DMS153 (cell line): Measurements from ENCODE around the gene COL4A2.
"Not testable (repeated sequence)": the region's sequence is repeated elsewhere in the genome, so short reads cannot be mapped to it uniquely, and the experiment has no call there.

Experiments used
- DNase-seq: peaks from one replicate; lab custom pipeline; 2025; lab: John Stamatoyannopoulos, UW

Gene COL4A2

DNA sequence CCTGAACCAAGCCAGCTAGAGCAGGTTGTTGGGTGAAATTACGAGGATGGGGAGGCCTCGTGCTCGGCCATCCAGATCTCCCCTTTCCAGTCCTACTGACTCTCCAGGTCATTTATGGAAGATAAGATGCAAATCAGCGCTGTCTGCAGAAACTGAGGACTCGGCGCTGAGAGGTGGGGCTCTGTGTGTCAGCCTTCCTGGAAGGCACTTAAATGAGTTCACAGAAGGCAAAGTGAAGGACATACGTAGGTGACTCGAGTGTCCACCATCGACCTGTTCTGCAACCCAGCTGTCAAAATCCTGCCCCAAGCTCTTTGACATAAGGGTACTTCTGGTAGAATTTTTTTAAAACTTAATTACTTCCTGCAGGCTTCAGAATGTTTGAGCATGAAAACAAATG lies 168.0 kb downstream of the COL4A2 start:
- DNase-seq = no peak

- no peak for DNase-seq
Measured at GRCh38 chr13:110475550-110476219, 168.6 kb downstream of the COL4A2 start.

DNA sequence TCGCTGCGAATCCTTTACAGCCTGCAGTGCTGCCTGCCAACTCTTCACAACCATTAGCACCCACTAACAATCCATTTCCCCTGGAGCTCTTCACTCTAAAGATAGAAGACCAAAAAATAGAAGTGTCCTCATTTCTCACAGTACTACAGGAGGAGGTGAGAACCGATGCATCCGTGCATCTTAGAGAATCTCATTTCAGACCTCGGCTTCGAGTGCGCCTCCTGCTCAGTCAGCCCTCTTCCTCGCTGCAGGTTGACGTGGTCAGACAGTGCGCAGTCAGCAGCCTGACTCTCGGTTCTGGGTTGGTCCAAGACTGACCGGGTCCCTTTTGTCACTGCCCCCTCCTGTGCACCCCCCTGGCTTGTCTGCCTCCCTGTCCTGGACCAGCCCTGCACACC lies 169.1 kb downstream of the COL4A2 start:
- no peak for DNase-seq

- no peak for DNase-seq
Measured at GRCh38 chr13:110477706-110478245, 170.7 kb downstream of the COL4A2 start.

- DNase-seq = no peak
Measured at GRCh38 chr13:110478405-110479214, 171.5 kb downstream of the COL4A2 start.

DNA sequence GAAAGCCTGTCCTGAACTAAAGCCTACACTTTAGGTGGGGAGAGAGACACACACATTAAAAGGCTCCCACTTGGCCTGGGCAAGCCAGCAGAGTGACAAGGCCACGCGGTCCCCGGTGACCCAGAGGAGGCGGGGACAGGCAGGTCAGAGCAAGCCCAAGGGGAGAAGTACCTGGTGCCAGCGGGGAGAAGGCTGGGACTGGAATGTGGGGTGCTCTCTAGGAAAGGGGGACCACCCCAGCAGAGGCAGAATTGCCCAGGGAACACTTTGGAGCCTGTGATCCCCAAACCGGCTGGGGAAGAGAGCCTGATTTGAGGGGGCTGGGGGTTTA lies 172.1 kb downstream of the COL4A2 start:
- no peak for DNase-seq

GRCh38 chr13:110479648-110480047 lies 172.6 kb downstream of the COL4A2 start:
- DNase-seq = no peak

DNA sequence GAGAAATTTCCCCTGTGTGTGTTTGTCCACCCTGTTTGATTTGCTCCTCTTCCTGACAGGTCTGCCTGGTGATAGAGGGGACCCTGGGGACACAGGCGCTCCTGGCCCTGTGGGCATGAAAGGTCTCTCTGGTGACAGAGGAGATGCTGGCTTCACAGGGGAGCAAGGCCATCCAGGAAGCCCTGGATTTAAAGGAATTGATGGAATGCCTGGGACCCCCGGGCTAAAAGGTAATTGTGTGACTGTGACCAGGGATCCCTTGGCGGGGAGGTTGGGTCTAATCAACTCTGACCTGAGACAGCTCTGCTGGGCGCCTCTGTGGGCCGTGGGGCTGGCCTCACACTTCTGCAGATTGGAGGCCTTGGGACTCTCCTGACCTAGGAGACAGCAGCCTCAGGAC lies 173.1 kb downstream of the COL4A2 start:
- no peak for DNase-seq

DNA sequence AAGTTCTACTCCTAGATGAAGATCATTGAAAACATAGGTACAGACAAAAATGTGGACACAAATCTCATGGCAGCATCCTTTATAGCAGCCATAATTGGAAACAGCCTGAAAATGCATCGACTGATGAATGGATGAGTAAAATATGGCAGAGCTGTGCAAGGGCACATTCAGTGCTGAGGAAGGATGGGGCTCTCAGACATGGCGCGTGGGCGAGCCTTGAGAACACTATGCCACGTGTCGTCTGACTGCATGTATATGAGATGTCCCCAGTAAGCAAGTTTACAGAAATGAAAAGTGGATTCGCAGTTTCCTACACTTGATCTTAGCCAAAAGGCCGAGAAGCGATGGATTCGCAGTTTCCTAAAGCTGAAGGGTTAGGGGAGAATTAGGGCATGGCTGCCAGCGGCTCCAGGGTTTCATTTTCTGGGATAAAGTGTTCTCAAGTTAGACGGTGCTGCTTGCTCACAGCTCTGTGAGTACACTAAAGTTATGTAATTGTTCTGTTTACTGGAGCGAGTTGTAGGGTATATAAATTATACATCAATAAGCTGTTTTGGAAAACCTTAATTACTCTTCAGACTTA lies 176.4 kb downstream of the COL4A2 start:
- no peak for DNase-seq

DNA sequence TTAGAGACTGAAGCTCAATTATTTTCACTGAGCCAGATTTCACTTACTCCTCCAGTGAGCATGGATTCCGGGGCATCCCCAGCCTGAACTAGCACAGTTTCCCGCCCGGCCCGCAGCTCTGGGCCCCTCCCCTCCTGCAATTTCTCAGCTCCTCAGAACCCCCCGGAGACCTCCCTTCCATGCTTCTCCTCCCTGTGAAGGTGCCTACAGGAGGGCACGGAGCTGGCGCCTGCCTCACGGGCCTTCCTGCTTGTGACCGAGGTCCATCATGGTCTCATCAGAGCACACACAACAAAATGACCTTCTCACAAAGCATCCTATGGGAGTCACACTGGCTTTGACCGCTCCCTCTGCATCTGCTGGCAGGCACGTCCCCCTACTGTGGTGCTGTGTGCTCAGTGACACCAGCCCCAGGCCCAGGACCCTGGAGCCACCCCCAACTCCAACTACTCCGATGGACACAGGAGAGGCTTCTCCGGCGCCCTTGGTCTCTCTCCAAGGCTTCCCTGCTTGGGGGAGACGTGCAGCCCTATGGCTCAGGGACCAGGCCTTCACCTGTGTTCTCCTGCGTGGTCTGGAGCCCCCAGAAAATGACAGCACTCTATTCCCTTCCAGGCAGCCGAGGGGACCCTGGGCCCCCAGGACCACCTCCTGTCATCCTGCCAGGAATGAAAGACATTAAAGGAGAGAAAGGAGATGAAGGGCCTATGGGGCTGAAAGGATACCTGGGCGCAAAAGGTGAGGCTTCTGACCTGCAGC lies 177.4 kb downstream of the COL4A2 start:
- no peak for DNase-seq

GRCh38 chr13:110485604-110486003 lies 178.5 kb downstream of the COL4A2 start:
- DNase-seq = no peak

- DNase-seq = no peak
Measured at GRCh38 chr13:110486061-110486715, 179.1 kb downstream of the COL4A2 start.

DNA sequence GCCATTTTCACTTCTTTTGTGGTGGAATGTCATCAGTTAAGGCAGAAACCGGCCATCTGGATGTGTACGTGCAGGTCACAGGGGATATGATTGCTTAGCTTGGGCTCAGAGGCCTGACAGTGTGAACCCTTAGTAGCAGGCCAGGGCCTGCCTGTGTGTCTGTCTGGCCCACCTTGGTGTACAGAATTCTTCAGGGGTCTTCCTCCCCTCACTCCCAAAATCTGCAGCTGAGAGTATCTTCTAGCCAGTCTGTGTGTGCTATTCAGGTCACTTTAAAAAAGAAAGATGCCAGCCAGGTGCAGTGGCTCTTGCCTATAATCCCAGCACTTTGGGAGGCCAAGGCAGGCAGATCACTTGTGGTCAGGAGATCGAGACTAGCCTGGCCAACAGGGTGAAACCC lies 179.8 kb downstream of the COL4A2 start:
- not testable (repeated sequence) for DNase-seq

DNA sequence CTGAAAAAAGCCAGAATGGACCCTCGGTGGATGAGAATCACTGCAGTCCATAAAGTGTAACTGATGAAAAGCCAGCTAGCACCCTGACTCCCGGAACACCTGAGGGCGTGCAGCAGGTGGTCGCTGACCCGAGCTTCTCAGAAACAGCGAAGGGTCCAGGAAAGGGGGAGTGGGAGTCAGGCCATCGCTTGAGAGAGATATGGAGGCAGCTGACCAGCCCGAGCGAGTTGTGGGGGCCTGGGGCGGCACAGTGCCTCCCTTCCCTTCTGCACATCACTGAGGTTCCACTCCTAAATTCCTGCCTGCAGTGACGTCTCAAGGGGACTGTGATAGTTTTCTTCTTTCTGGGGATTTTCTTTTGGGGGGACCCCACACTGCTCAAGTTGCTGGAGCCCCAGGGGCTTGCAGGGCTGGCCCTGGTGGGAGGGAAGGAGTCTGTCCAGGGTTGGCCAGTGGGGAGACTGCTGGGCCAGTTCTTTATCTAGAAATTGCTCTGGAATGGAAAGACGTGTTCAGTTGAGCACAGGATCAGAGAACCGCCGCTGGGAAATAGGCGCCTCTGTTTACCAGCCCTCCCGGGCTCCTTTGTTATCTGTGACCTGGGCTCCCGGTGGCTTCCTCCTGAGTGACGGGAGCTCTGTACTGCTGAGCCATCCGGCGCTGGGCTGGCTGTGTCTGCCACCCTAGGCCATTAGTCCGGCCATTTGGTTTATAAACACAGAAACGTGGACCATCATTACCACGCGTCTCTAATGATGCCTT lies 183.1 kb downstream of the COL4A2 start:
- no peak for DNase-seq

DNA sequence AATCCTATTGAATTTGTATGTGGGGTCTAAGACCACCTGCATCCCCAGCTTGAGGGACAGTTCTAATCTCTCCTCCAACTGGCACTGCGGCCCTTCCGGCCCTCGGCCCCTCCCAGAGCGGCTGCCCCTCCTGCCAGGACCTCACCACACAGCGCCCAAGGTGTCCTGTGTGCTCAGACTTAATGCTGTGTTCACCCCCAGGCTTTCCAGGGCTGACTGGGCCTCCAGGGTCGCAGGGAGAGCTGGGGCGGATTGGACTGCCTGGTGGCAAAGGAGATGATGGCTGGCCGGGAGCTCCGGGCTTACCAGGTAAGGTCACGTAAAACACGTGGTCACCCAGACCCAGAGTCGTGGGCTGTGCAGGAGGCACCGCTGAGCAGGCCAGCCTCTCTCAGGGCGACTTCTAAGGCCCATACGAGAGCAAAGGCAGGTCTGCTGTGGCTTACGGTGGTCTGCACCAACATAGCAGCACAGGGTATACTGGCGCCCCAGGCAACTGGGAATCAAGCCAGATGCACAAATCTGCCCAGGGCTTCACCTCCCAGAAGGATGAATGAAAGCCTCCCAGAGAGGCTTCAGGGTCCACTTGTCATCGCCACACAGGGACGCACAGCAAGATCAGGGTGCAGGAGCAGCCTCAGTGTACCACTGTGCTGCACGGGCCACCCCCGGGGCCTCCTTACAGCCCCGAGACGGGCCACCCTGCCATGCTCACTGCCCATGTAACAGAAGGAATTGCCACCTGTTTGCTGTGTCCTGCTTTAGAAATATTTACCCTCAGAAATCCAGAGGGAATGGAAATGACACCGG lies 185.0 kb downstream of the COL4A2 start:
- DNase-seq = no peak

DNA sequence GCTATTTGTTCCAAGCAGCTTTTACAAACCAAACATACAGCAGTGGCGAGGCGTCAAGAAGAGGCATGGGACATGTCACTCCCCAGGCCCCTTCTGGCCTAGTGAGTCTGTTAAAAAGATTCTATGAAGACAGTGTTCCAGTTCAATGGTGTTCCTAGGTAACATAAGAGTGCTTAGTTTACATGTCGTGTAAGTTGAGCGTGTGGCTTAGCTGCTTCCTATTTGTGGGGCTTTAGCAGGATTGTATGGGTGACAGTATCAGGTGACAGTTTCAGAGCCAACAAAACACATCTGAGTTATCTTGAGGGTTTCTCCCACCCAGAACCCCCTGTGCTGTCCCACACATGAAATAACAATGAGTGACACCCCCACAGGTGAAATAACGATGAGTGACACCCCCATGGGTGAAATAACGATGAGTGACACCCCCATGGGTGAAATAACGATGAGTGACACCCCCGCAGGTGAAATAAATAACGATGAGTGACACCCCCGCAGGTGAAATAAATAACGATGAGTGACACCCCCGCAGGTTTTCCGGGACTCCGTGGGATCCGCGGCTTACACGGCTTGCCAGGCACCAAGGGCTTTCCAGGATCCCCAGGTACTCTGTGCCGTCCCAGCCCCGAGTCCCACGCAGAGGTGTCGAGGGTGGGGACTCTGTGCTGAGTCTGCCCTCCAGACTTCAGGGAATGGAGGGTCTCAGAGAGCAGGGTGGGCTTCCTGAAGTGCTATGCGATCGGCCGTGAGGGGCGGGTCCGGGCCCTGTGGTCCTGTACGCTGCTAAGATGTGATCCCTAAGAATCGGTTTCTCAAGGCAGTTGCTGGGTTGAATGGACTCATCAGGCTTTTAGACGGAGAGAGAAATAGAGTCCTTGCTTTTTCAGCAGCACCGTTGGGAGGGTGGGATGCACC lies 185.9 kb downstream of the COL4A2 start:
- no peak for DNase-seq

GRCh38 chr13:110493613-110494012 lies 186.5 kb downstream of the COL4A2 start:
- no peak for DNase-seq

DNA sequence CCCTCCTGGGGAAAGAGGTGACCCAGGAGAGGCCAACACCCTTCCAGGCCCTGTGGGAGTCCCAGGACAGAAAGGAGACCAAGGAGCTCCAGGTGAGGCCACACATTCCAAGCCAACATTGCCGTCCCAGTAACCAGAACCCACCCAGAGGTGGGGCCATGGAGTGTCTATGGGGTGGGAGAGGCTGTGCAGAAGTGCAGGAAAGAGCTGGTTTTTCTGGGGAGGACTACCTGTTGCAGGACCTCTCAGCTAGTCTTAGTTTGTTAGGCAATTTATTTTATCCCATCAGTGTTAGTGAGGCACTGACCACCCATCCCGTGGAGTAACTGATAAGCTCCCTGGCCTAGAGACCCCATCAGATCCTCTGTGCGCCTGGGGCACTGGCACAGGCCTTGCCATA lies 188.3 kb downstream of the COL4A2 start:
- no peak for DNase-seq

DNA sequence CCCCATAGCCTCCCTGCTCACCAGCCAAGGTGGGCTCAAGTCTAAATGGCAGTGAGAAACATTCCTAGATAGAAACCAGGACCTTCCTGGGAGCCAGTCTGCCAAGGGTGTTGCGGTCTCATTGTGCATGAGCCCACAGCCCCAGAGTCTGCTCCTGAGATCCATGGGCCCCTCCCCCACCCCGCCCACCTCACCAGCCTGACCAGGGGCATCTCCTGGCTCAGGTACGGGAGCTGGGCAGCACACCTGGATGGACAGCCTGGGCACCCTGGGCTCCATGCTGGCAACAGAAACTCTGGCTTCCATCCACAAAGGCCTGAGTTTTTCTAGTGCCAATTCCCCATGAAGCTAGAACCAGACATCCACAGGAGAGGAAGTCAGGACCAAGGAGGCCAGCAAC lies 188.8 kb downstream of the COL4A2 start:
- no peak for DNase-seq
